ENCODE data around the gene B4GALT5.

B4GALT5 gene

GRCh38 chr20:49700411-49701185 lies 13.1 kb downstream of the B4GALT5 start:
- peak; percentile 74 for DNase-seq (ENCODE audit: low spot score)

GRCh38 chr20:49699200-49699992 lies 14.3 kb downstream of the B4GALT5 start:
- peak; percentile 43 for DNase-seq (ENCODE audit: low spot score)

DNA sequence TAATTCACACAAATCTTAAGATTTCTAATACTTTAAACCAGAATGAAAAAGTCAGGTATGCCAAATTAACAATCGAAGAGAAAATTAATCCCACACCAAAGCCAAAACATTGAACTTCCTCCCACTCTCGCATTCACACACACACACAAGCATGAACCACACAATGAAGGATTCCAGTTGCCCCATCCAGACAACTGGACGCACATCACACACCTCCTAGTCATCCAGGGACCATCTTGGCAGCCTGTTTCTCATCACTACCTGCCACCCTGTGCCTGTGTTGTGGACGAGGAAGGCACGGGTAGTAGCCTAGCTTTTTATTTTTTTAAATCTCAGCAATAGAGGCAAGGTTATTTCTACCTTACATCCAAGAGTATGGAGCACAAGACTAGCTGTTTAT lies 15.2 kb downstream of the B4GALT5 start:
- DNase-seq (ENCODE audit: low spot score), result no peak

DNA sequence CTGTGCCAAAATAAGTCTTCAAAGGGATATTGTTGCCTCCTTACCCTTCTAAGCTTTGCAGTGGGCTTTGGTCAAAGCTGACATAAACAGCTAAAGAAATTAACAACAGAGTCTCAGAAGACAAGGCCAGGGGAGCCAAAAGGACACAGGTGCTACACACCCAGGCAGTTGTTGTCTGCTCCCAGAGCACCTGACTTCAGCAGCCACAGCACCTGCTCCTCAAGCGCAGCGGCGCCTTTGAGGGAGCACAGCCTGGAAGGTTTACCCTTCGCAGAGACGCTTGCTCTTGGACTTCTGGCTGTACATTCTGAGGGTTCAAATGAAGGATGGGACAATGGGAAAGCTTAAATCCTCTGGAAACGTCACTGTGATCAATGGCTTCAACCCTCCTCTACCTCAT lies 16.6 kb downstream of the B4GALT5 start:
- DNase-seq (ENCODE audit: low spot score), result no peak

DNA sequence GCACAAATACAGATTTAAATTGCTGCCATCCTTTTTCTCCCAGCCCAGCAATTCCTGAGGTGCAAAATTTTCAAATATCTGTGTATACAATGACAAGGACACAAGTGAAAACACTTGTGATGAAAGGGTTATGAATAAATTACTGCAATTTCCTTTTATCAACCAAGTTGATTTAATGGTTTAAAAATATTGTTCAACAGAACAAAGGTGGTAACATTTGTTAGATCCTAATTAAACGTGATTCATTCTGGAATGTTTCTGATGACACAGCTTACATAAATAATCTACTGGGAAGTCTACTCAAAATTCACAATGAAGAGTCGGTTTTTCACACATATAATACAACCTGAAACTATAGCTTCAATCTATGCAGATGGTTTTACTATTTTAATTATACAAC lies 17.1 kb downstream of the B4GALT5 start:
- DNase-seq (ENCODE audit: low spot score), result no peak

GRCh38 chr20:49695830-49696229 lies 17.8 kb downstream of the B4GALT5 start:
- DNase-seq (ENCODE audit: low spot score), result no peak

GRCh38 chr20:49694450-49695071 lies 19.1 kb downstream of the B4GALT5 start:
- DNase-seq (ENCODE audit: low spot score), result no peak

DNA sequence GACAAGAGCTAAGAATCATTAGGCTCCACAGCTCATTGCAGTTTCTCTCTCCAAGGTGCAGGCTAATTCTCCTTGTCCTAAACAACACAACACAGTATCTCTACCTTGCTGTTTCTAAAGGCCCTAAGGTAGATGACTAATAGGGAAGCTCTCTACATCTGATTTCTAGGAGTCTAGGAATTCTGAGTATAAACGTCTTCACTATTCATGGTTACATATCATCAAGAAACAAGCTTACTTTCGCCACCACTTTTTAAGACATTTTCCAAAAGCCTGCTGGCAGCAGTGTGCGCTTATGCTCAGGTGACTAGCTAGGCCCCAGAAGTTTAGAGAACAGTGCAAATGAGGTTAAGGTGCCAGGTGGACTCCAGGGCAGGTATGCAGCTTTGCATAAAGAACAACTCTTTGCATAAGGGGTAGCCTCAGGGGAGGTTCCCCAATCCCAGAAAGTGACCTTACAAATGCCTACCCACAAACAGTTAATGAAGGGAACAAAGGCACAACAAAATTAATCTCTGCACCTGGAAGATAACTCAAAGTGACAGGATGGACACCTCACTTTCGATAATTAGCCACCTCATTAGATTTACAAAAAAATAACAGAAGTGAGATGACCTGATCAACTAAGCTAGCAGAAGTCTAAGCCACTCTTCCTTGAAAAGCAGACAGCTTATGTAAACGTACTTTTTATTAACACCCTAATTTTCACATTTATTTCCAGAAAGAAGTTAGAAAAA lies 20.1 kb downstream of the B4GALT5 start:
- no peak for DNase-seq (ENCODE audit: low spot score)

DNA sequence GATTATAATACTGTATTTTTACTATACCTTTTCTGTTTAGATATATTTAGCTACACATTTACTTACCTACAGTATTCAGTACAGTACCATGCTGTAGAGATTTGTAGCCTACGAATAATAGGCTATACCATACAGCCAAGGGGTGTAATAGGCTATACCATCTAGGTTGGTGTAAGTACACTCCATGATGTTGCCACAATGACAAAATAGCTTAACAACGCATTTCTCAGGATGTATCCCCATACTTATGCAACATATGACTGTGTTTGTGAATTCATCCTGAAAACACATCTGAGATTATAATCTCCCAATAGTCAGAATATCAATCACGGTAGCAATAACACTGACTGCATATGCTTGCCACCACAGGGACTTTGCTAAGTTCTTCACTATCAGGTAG lies 20.7 kb downstream of the B4GALT5 start:
- no peak for DNase-seq (ENCODE audit: low spot score)

DNA sequence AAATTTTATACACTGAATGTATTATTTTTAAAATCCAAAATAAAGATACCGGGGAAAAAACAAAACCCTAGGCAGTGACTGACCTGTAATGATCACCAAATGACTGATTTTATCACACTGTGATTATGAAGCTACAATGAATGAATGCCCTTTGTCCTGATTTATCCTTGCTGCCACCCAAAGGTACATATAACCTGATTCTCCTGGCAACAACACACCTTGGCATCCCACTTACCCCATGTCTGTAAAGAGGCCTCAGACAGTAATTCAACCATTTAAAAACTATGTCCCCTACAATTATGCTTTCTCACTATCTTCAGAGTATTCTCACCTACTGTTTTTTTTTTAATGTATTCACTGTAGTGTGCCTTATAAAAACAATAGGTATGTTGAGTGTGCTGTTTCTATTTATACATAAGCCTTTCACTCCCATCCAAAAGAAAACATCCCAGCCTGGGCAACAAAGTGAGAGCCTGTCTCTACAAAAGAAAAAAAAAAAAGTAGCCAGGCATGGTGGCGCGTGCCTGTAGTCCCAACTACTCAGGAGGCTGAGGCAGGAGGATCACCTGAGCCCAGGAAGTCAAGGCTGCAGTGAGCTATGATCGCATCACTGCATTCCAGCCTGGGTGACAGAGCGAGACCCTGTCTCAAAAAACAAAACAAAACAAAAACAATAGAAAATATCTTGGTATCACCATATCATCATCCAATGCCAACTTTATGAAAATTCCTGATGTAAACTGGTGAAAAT lies 21.7 kb downstream of the B4GALT5 start:
- no peak for DNase-seq (ENCODE audit: low spot score)

- DNase-seq (ENCODE audit: low spot score), result no peak
Observed at GRCh38 chr20:49690899-49691620, 22.6 kb downstream of the B4GALT5 start.

DNA sequence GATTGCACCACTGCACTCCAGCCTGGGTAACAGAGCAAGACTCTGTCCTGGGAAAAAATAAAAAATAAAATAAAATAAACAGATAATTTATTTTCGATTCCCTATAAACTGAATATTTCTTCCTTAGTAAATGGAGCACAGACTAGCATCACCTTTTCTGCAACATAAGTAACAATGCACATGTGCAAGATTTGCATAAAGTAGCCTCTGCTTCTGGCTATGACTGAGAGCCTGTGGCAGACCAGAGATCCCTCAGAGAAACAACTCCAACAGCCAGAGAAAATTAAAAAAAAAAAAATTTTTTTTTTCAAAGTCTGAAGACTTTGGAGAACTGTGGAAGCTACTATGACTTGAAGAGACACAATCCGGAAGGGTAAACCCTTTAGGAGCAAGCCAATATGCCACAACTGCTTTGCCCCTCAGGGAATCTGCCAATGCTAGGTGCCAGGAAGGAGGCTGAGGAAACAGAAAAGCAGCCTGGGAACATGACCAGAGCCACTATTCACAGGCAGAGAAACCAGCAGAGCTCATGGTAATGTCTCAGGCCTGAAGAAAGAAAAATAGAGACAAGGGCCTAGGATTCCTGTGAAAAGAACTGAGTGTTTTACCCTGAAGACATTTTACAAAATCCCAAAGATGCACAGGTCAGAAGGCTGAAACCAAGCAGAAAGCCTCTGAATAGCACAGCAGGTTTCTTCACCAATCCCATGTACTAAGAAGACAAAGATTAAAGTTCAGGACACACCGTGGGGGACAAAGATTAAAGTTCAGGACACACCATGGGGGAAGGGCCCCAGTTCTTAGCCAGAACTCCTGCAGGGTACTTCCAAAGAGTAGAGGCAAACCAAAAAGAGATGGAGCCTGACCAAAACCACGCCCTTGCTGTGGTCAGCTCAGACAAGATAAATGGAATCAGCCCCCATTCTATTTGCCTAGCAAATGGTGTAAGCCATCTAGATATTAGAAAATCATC lies 25.8 kb downstream of the B4GALT5 start:
- DNase-seq (ENCODE audit: low spot score), result no peak

DNA sequence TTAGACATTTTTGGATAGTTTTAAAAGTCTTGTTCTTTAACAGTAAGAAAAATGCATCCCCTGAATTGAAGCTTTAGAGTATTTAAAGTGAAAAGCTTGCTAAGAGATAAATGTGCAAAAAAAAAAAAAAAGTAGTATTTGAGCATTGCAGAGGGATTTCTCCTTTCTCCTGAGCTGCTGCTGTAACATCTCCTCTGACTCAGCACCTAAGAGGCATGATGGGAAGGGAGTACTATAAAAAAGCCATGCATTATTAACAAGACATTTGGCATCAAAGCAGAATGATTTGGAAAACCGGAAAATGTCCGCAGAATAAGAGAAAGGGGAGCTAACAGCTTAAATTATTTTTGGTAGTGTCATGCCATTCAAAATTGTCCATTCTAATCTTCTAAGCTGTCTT lies 27.9 kb downstream of the B4GALT5 start:
- DNase-seq (ENCODE audit: low spot score), result peak; percentile 72

- DNase-seq (ENCODE audit: low spot score), result peak; percentile 32
Observed at GRCh38 chr20:49685161-49685601, 28.5 kb downstream of the B4GALT5 start.

DNA sequence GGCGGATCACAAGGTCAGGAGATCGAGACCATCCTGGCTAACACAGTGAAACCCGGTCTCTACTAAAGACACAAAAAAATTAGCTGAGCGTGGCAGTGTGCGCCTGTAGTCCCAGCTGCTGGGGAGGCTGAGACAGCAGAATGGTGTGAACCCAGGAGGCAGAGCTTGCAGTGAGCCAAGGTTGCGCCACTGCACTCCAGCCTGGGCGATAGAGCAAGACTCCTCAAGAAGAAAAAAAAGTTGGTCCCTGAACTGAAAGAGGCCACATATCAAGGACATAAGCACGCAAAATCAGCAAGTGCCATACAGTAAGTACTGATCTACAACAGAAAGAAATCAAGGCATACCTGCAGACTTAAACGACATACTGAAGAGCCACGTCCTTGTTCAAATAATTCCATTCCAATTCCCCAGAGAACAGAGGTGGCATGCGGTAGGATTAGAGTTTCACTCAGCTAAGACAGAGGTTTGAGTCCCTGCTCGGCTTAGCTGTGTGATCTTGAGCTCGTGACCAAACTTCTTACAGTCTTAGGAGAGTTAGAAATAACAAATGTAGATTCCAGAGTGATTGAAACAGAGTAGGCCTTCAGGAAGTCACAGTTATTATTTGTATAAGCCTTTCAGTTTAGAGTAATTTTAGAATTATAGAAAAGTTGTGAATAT lies 29.2 kb downstream of the B4GALT5 start:
- no peak for DNase-seq (ENCODE audit: low spot score)

- DNase-seq (ENCODE audit: low spot score), result no peak
Observed at GRCh38 chr20:49682798-49683197, 30.9 kb downstream of the B4GALT5 start.

DNA sequence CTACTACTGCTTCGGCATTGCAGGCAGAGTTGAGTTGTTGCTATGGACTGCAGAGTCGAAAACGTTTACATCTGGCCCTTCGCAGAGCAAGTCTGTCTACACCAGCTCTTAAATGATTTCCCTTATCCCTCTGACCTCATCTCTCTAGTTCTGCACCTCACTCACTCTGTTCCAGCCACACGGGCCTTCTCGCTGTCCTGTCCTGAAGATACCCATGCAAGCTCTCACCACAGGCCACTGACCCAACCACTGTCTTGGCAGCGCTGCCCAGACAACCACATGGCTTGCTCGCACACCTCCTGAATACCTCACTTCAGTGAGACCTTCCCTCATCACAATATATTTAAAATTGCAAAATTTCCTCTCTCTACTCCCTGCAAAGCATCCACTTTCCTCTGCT lies 31.4 kb downstream of the B4GALT5 start:
- DNase-seq (ENCODE audit: low spot score), result no peak

DNA sequence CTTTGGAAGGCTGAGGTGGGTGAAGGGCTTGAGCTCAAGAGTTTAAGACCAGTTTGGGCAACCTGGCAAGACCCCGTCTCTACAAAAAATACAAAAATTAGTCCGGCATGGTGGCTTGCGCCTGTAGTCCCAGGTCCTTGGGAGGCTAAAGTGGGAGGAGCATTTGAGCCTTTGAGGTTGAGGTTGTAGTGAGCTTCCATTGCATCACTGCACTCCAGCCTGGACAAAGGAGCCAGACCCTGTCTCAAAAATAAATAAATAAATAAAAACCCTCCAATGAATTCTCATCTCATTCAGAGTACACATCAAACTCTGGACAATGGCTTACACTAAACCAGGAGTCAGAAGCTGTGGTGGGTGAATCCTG lies 31.8 kb downstream of the B4GALT5 start:
- no peak for DNase-seq (ENCODE audit: low spot score)

- no peak for DNase-seq (ENCODE audit: low spot score)
Observed at GRCh38 chr20:49680484-49680883, 33.2 kb downstream of the B4GALT5 start.

All from GM03348 (cell line).